Measurements from ENCODE around the gene GDF10. TPM values are rescaled to one million over a fixed set of nuclear protein-coding genes. Genes with fewer than 3 reads are reported as not detected.

GDF10 gene
- total RNA-seq, 1 donor from 2014 or later: 1.8 TPM

DNA sequence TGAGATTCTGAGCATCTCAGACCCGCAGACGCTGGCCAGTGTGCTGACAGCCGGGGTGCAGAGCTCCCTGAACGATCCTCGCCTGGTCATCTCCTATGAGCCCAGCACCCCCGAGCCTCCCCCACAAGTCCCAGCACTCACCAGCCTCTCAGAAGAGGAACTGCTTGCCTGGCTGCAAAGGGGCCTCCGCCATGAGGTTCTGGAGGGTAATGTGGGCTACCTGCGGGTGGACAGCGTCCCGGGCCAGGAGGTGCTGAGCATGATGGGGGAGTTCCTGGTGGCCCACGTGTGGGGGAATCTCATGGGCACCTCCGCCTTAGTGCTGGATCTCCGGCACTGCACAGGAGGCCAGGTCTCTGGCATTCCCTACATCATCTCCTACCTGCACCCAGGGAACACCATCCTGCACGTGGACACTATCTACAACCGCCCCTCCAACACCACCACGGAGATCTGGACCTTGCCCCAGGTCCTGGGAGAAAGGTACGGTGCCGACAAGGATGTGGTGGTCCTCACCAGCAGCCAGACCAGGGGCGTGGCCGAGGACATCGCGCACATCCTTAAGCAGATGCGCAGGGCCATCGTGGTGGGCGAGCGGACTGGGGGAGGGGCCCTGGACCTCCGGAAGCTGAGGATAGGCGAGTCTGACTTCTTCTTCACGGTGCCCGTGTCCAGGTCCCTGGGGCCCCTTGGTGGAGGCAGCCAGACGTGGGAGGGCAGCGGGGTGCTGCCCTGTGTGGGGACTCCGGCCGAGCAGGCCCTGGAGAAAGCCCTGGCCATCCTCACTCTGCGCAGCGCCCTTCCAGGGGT, 48.9 kb downstream of the GDF10 start:
- Mint-ChIP-seq H3K27me3 (ENCODE audit: low read depth) (peaks cover 13% of the 10 kb centered on the region), H3K9me3 (no peaks in the 10 kb centered on the region), H3K27ac (no peak overlapping the region), H3K4me1 (peaks cover 6% of the 10 kb centered on the region), H3K4me3 (no peak overlapping the region), H3K36me3 (no peaks in the 10 kb centered on the region)
- no peak for DNase-seq (ENCODE audit: low spot score in 2 of 2, unreplicated experiment in 2 of 2)
- TF ChIP-seq, protein P1, sequence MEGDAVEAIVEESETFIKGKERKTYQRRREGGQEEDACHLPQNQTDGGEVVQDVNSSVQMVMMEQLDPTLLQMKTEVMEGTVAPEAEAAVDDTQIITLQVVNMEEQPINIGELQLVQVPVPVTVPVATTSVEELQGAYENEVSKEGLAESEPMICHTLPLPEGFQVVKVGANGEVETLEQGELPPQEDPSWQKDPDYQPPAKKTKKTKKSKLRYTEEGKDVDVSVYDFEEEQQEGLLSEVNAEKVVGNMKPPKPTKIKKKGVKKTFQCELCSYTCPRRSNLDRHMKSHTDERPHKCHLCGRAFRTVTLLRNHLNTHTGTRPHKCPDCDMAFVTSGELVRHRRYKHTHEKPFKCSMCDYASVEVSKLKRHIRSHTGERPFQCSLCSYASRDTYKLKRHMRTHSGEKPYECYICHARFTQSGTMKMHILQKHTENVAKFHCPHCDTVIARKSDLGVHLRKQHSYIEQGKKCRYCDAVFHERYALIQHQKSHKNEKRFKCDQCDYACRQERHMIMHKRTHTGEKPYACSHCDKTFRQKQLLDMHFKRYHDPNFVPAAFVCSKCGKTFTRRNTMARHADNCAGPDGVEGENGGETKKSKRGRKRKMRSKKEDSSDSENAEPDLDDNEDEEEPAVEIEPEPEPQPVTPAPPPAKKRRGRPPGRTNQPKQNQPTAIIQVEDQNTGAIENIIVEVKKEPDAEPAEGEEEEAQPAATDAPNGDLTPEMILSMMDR (IDR thresholded peaks at IDR 0.05; ENCODE audit: unreplicated experiment): no peak

DNA sequence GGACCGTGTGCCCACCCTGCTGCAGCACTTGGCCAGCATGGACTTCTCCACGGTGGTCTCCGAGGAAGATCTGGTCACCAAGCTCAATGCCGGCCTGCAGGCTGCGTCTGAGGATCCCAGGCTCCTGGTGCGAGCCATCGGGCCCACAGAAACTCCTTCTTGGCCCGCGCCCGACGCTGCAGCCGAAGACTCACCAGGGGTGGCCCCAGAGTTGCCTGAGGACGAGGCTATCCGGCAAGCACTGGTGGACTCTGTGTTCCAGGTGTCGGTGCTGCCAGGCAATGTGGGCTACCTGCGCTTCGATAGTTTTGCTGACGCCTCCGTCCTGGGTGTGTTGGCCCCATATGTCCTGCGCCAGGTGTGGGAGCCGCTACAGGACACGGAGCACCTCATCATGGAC, 49.5 kb downstream of the GDF10 start:
- H3K4me3 Mint-ChIP-seq: no peak overlapping the region

DNA sequence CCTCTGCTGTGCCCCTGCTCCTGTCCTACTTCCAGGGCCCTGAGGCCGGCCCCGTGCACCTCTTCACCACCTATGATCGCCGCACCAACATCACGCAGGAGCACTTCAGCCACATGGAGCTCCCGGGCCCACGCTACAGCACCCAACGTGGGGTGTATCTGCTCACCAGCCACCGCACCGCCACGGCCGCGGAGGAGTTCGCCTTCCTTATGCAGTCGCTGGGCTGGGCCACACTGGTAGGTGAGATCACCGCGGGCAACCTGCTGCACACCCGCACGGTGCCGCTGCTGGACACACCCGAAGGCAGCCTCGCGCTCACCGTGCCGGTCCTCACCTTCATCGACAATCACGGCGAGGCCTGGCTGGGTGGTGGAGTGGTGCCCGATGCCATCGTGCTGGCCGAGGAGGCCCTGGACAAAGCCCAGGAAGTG, 50.0 kb downstream of the GDF10 start:
- Mint-ChIP-seq H3K36me3 (no peaks in the 10 kb centered on the region), H3K4me1 (peaks cover 6% of the 10 kb centered on the region), H3K4me3 (no peak overlapping the region), H3K9me3 (no peaks in the 10 kb centered on the region), H3K27me3 (ENCODE audit: low read depth) (peaks cover 10% of the 10 kb centered on the region), H3K27ac (no peak overlapping the region)
- TF ChIP-seq, protein P1 (IDR thresholded peaks at IDR 0.05; ENCODE audit: unreplicated experiment): no peak
- DNase-seq (ENCODE audit: low spot score in 2 of 2, unreplicated experiment in 2 of 2): no peak

More for the DNA sequence above, 49.5 kb downstream of the GDF10 start:
- H3K4me1 Mint-ChIP-seq: peaks cover 6% of the 10 kb centered on the region
- H3K27ac Mint-ChIP-seq: no peak overlapping the region
- H3K27me3 Mint-ChIP-seq (ENCODE audit: low read depth): peaks cover 13% of the 10 kb centered on the region
- TF ChIP-seq, protein P1 (IDR thresholded peaks at IDR 0.05; ENCODE audit: unreplicated experiment): no peak
- H3K36me3 Mint-ChIP-seq: no peaks in the 10 kb centered on the region
- no peak for DNase-seq (ENCODE audit: low spot score in 2 of 2, unreplicated experiment in 2 of 2)
- no peaks in the 10 kb centered on the region for H3K9me3 Mint-ChIP-seq

DNA sequence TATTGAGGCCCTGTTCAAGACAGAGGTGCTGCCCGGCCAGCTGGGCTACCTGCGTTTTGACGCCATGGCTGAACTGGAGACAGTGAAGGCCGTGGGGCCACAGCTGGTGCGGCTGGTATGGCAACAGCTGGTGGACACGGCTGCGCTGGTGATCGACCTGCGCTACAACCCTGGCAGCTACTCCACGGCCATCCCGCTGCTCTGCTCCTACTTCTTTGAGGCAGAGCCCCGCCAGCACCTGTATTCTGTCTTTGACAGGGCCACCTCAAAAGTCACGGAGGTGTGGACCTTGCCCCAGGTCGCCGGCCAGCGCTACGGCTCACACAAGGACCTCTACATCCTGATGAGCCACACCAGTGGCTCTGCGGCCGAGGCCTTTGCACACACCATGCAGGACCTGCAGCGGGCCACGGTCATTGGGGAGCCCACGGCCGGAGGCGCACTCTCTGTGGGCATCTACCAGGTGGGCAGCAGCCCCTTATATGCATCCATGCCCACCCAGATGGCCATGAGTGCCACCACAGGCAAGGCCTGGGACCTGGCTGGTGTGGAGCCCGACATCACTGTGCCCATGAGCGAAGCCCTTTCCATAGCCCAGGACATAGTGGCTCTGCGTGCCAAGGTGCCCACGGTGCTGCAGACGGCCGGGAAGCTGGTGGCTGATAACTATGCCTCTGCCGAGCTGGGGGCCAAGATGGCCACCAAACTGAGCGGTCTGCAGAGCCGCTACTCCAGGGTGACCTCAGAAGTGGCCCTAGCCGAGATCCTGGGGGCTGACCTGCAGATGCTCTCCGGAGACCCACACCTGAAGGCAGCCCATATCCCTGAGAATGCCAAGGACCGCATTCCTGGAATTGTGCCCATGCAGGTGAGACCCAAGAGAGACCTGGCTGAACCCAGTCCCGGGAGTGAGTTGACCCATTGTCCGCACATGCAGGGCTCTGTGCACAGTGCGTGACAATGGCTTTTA, 51.0 kb downstream of the GDF10 start:
- Mint-ChIP-seq H3K9me3 (no peaks in the 10 kb centered on the region), H3K27me3 (ENCODE audit: low read depth) (peaks cover 6% of the 10 kb centered on the region), H3K4me1 (peaks cover 6% of the 10 kb centered on the region), H3K27ac (no peak overlapping the region), H3K4me3 (no peak overlapping the region), H3K36me3 (no peaks in the 10 kb centered on the region)
- TF ChIP-seq, protein P1 (IDR thresholded peaks at IDR 0.05; ENCODE audit: unreplicated experiment): no peak
- no peak for DNase-seq (ENCODE audit: low spot score in 2 of 2, unreplicated experiment in 2 of 2)

DNA sequence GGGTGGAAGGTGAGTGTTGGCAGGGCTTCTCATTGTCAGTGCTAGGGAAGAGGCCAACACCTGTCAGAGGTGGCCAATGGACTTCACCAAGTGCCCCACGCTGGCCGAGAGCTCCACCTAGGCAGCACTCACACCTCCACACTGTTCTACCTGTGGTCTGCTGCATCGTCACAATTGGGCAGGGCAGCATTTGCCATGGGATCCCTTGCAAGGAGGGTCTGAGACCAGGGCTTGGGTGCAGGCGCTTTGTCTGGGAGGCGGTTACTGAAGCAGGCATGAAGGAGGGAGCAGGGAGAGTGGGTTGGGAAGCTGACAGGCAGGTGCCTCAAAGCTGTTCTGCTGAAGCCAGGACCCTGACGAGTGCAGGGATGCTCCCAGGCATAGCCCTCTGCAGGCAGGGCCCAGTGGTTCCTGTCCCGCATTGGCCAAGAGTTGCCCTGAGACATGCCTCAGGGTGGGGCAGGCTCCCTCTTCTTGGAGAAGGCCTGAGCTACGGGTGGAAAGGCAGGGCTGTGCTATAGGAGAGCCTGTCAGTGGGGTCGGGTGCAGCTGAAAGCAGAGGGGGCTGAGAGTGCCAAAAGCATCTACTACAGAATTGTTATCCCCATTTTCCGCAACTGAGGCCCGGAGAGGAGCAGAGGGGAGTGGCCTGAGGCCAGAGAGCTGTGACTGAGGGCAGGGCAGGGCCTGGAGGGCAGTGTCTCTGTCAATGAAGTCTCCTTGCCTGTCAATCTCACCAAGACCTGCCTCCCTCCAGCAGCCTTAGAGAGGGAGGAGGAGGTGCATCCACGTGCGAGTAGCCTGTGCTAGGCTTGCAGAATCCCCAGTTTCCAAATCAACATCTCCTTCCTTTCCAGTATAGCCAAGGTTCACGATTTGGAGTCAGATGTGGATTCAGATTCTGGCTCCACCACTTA, 52.2 kb downstream of the GDF10 start:
- no peak overlapping the region for H3K4me3 Mint-ChIP-seq
- H3K27me3 Mint-ChIP-seq (ENCODE audit: low read depth): peaks cover 2% of the 10 kb centered on the region
- H3K9me3 Mint-ChIP-seq: no peaks in the 10 kb centered on the region
- peaks cover 6% of the 10 kb centered on the region for H3K4me1 Mint-ChIP-seq
- no peak overlapping the region for H3K27ac Mint-ChIP-seq
- no peaks in the 10 kb centered on the region for H3K36me3 Mint-ChIP-seq
- TF ChIP-seq, protein P1 (IDR thresholded peaks at IDR 0.05; ENCODE audit: unreplicated experiment): no peak
- no peak for DNase-seq (ENCODE audit: low spot score in 2 of 2, unreplicated experiment in 2 of 2)

Data from mesothelial cell of epicardium (in vitro differentiated cells).